H9 (cell line): ENCODE data around the gene ERVMER34-1. TPM values are rescaled to one million over a fixed set of nuclear protein-coding genes. Genes with fewer than 3 reads are reported as not detected.

ENCODE experiments used
- DNase-seq: peaks from one replicate; pipeline ENCODE4 v3.0.0-alpha.2; 2017
- H2AFZ ChIP-seq: one replicate; pipeline ENCODE4 v1.6.1; 2013; ENCODE audit warnings: mild to moderate bottlenecking, low read length, control low read depth, moderate library complexity
- H2AK5ac ChIP-seq: 2 replicates; pipeline ENCODE4 v1.6.1; 2013; ENCODE audit warnings: low read length, control low read depth, mixed read lengths; ENCODE audit not compliant: insufficient read length
- H2BK120ac ChIP-seq: one replicate; pipeline ENCODE4 v1.6.1; 2013; ENCODE audit warnings: low read depth, mild to moderate bottlenecking, low read length, control low read depth, inconsistent platforms; ENCODE audit not compliant: poor library complexity, severe bottlenecking
- H2BK12ac ChIP-seq: 2 replicates; pipeline ENCODE4 v1.6.1; 2013; ENCODE audit warnings: low read length, control low read depth, mixed read lengths, low read depth; ENCODE audit not compliant: insufficient read length
- H2BK15ac ChIP-seq: 2 replicates; pipeline ENCODE4 v1.6.1; 2013; ENCODE audit warnings: low read depth, low read length, control low read depth
- H2BK20ac ChIP-seq: one replicate; pipeline ENCODE4 v1.6.1; 2013; ENCODE audit warnings: low read depth, mild to moderate bottlenecking, low read length, control low read depth, inconsistent platforms; ENCODE audit not compliant: poor library complexity, severe bottlenecking
- H2BK5ac ChIP-seq: 2 replicates; pipeline ENCODE4 v1.6.1; 2013; ENCODE audit warnings: low read length, control low read depth, mixed read lengths; ENCODE audit not compliant: insufficient read length
- H3K14ac ChIP-seq: 2 replicates; pipeline ENCODE4 v1.6.1; 2013; ENCODE audit warnings: low read length, control low read depth; ENCODE audit not compliant: insufficient read depth
- H3K18ac ChIP-seq: 2 replicates; pipeline ENCODE4 v1.6.1; 2013; ENCODE audit warnings: low read depth, mild to moderate bottlenecking, mixed read lengths, low read length, control low read depth; ENCODE audit not compliant: insufficient read length
- H3K23ac ChIP-seq: 2 replicates; pipeline ENCODE4 v1.6.1; 2013; ENCODE audit warnings: low read length, control low read depth, mixed read lengths, low read depth; ENCODE audit not compliant: insufficient read length
- H3K23me2 ChIP-seq: 2 replicates; pipeline ENCODE4 v1.6.1; 2013; ENCODE audit warnings: low read depth, mild to moderate bottlenecking, mixed read lengths, low read length, control low read depth; ENCODE audit not compliant: insufficient read length, poor library complexity, severe bottlenecking
- H3K27ac ChIP-seq: 2 replicates; pipeline ENCODE4 v1.5.1; 2013; ENCODE audit warnings: low read length, control low read depth, mixed read lengths, low read depth; ENCODE audit not compliant: insufficient read length
- H3K27me3 ChIP-seq: 2 replicates; pipeline ENCODE4 v1.6.1; 2013; ENCODE audit warnings: low read length, control low read depth, inconsistent platforms; ENCODE audit not compliant: insufficient read depth
- H3K4ac ChIP-seq: 2 replicates; pipeline ENCODE4 v1.6.1; 2013; ENCODE audit warnings: low read depth, mild to moderate bottlenecking, control low read depth, inconsistent platforms, low read length, moderate library complexity
- H3K4me1 ChIP-seq: 2 replicates; pipeline ENCODE4 v1.6.1; 2013; ENCODE audit warnings: low read length, control low read depth, inconsistent platforms; ENCODE audit not compliant: insufficient read depth
- H3K4me2 ChIP-seq: 2 replicates; pipeline ENCODE4 v1.6.1; 2013; ENCODE audit warnings: low read length, control low read depth, mixed read lengths; ENCODE audit not compliant: insufficient read length, insufficient read depth
- H3K56ac ChIP-seq: 2 replicates; pipeline ENCODE4 v1.6.1; 2013; ENCODE audit warnings: low read depth, mild to moderate bottlenecking, mixed read lengths, low read length, control low read depth; ENCODE audit not compliant: insufficient read length
- H3K79me1 ChIP-seq: 2 replicates; pipeline ENCODE4 v1.6.1; 2013; ENCODE audit warnings: low read depth, mild to moderate bottlenecking, moderate library complexity, low read length, control low read depth, inconsistent platforms; ENCODE audit not compliant: insufficient read depth, poor library complexity, severe bottlenecking
- H3K79me2 ChIP-seq: 2 replicates; pipeline ENCODE4 v1.6.1; 2013; ENCODE audit warnings: low read length, control low read depth, inconsistent platforms; ENCODE audit not compliant: insufficient read depth
- H3K9ac ChIP-seq: 2 replicates; pipeline ENCODE4 v1.6.1; 2013; ENCODE audit warnings: low read length, control low read depth, mixed read lengths; ENCODE audit not compliant: insufficient read length; ENCODE audit errors: extremely low read depth
- H3K9me3 ChIP-seq: one replicate; pipeline ENCODE4 v1.6.1; 2013; ENCODE audit warnings: low read depth, low read length, inconsistent platforms; ENCODE audit not compliant: control insufficient read depth
- H3T11ph ChIP-seq: one replicate; pipeline ENCODE4 v1.6.1; 2013; ENCODE audit warnings: mild to moderate bottlenecking, low read length, control low read depth, inconsistent platforms
- H4K20me1 ChIP-seq: one replicate; pipeline ENCODE4 v1.6.1; 2013; ENCODE audit not compliant: control insufficient read depth, insufficient read length, insufficient read depth
- H4K5ac ChIP-seq: 2 replicates; pipeline ENCODE4 v1.6.1; 2013; ENCODE audit warnings: low read depth, mild to moderate bottlenecking, mixed read lengths, low read length, control low read depth; ENCODE audit not compliant: insufficient read length
- H4K8ac ChIP-seq: replicated peaks from 2 replicates; pipeline ENCODE4 v1.6.1; 2013; ENCODE audit warnings: low read length, control low read depth, mixed read lengths, low read depth; ENCODE audit not compliant: insufficient read length
- H4K91ac ChIP-seq: 2 replicates; pipeline ENCODE4 v1.6.1; 2013; ENCODE audit warnings: low read depth, mild to moderate bottlenecking, moderate library complexity, mixed read lengths, low read length, control low read depth; ENCODE audit not compliant: insufficient read length
- H3K27ac Mint-ChIP-seq, 3 experiments: 2 replicates in 2 of 3; 3 replicates in 1 of 3; pipeline ENCODE4 v1.8.0; 2020 to 2021; ENCODE audit warnings: mixed read lengths in 3 of 3, mild to moderate bottlenecking in 1 of 3, moderate library complexity in 1 of 3
- H3K27me3 Mint-ChIP-seq: 2 replicates; pipeline ENCODE4 v1.8.0; 2021; ENCODE audit warnings: low read depth, mild to moderate bottlenecking, moderate library complexity, mixed read lengths
- H3K36me3 Mint-ChIP-seq, 3 experiments: 2 replicates in 2 of 3; 3 replicates in 1 of 3; pipeline ENCODE4 v1.8.0; 2020 to 2021; ENCODE audit warnings: low read depth in 3 of 3, mixed read lengths in 3 of 3; ENCODE audit not compliant: insufficient read depth in 1 of 3
- H3K4me1 Mint-ChIP-seq, 2 experiments: 2 replicates each; pipeline ENCODE4 v1.8.0; 2020; ENCODE audit warnings: mixed read lengths in 2 of 2
- H3K4me3 Mint-ChIP-seq, 2 experiments: 2 replicates in 1 of 2; 3 replicates in 1 of 2; pipeline ENCODE4 v1.8.0; 2020 to 2021; ENCODE audit warnings: mild to moderate bottlenecking in 2 of 2, mixed read lengths in 2 of 2, moderate library complexity in 1 of 2
- H3K9me3 Mint-ChIP-seq, 2 experiments: 2 replicates in 1 of 2; 3 replicates in 1 of 2; pipeline ENCODE4 v1.8.0; 2020; ENCODE audit warnings: mild to moderate bottlenecking in 2 of 2, mixed read lengths in 2 of 2, moderate library complexity in 1 of 2
- WGBS: extraction: QIAGEN DNeasy Blood & Tissue Kit; methylation state at CpG from one replicate; pipeline ENCODE4 v1.1.7; 2013; ENCODE audit warnings: missing lambda C conversion rate, low lambda C conversion rate, mixed read lengths; ENCODE audit not compliant: insufficient read length; ENCODE audit errors: extremely low coverage; 5-methylcytosine and 5-hydroxymethylcytosine counted together
- total RNA-seq: library from RNA; stranded (reverse); gene quantifications from 2 replicates; pipeline ENCODE4 v1.2.1, GENCODE V29; 2021
- TF ChIP-seq, protein P1 (sequence below): fragments of 200-600 bp; sonication (generic); conservative IDR thresholded peaks from 3 replicates; pipeline ENCODE4 v1.8.0; 2021; ENCODE audit warnings: antibody characterized with exemption, mild to moderate bottlenecking

The ERVMER34-1 gene
- total RNA-seq, 1 experiment from 2014 or later = 14.4 TPM

DNA sequence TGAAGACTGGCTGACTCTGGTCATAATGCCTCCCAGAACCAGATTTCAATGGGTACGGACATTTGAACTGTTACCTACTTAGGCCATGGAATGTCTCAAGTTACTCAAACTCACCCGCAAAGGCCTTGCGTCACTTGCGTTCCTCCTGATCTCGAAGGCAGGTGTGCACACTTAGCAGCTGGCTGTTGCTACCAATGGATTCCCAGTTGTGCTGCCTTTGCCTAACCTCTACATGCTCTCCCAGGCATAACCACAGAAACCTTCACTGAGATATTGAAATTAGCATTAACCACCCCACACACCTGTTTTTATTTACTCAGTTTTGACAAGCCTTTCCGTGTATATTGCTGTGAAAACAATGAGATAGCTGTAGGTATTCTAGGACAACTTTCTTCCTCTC is 2.8 kb downstream of the ERVMER34-1 start:
- Histone ChIP-seq H3K4ac (no peak overlapping the region), H4K91ac (no peak overlapping the region), H3K9me3 (no peaks in the 10 kb centered on the region), H2BK12ac (no peak overlapping the region), H2BK15ac (no peak overlapping the region), H3K4me1 (peaks cover 4% of the 10 kb centered on the region; the same call in 1 of the 2 replicates), H3K23ac (no peak overlapping the region), H4K20me1 (no peaks in the 10 kb centered on the region), H2BK120ac (no peak overlapping the region), H4K8ac (no peak overlapping the region), H3K79me1 (no peaks in the 10 kb centered on the region), H3K27me3 (no peaks in the 10 kb centered on the region; the same call in 1 of the 2 replicates), H3K18ac (no peak overlapping the region), H3K14ac (no peak overlapping the region), H4K5ac (no peak overlapping the region), H2BK5ac (no peak overlapping the region), H3K27ac (no peak overlapping the region), H2AK5ac (no peak overlapping the region), H2BK20ac (no peak overlapping the region), H2AFZ (no peak overlapping the region), H3K9ac (no peak overlapping the region), H3K79me2 (no peaks in the 10 kb centered on the region), H3T11ph (no peak overlapping the region), H3K4me2 (no peak overlapping the region), H3K56ac (no peak overlapping the region), H3K23me2 (no peaks in the 10 kb centered on the region)
- H3K9me3 Mint-ChIP-seq = peaks cover 9 to 15% of the 10 kb centered on the region in 2 experiments; a peak in 4 of 5 replicates
- no peak for DNase-seq
- H3K4me3 Mint-ChIP-seq = no peak overlapping the region
- no peak overlapping the region for H3K27ac Mint-ChIP-seq
- WGBS = no CpG with 5 or more reads among the region's 6 CpGs
- peaks cover 4% of the 10 kb centered on the region in 2 experiments for H3K4me1 Mint-ChIP-seq
- H3K27me3 Mint-ChIP-seq = peaks cover 32% of the 10 kb centered on the region
- peaks cover 32 to 57% (median 35%) of the 10 kb centered on the region in 3 experiments for H3K36me3 Mint-ChIP-seq
- TF ChIP-seq, protein P1, sequence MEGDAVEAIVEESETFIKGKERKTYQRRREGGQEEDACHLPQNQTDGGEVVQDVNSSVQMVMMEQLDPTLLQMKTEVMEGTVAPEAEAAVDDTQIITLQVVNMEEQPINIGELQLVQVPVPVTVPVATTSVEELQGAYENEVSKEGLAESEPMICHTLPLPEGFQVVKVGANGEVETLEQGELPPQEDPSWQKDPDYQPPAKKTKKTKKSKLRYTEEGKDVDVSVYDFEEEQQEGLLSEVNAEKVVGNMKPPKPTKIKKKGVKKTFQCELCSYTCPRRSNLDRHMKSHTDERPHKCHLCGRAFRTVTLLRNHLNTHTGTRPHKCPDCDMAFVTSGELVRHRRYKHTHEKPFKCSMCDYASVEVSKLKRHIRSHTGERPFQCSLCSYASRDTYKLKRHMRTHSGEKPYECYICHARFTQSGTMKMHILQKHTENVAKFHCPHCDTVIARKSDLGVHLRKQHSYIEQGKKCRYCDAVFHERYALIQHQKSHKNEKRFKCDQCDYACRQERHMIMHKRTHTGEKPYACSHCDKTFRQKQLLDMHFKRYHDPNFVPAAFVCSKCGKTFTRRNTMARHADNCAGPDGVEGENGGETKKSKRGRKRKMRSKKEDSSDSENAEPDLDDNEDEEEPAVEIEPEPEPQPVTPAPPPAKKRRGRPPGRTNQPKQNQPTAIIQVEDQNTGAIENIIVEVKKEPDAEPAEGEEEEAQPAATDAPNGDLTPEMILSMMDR = no peak
